T47D (cell line): ENCODE data around the gene SMG1.
A peak's percentile ranks its signal among the peaks of the same experiment; 100 is the strongest.
"Not testable (repeated sequence)": the region's sequence is repeated elsewhere in the genome, so short reads cannot be mapped to it uniquely, and the experiment has no call there.

Experiments
- DNase-seq, 2 experiments: peaks; one replicate each; pipeline versions ENCODE4 v3.0.0 to v3.0.0-alpha.2; 2011 to 2012; ENCODE audit warnings: low read depth in 1 of 2, low spot score in 1 of 2
- JUND ChIP-seq: IDR thresholded peaks from 2 replicates; pipeline ENCODE4 v1.6.1; 2012; ENCODE audit warnings: low read depth
- in situ Hi-C: cut with HindIII; loops from 2 replicates; pipeline ENCODE4 v1.10.0; 2016; ENCODE audit warnings: low sequenced_read_pairs, low pct_unique_long_range_greater_than_20kb

The SMG1 gene

GRCh38 chr16:18925986-18926865 lies at the start of gene SMG1:
Gene SMG1, minus strand, starts transcription at chr16:18926408. Its CDS starts 367 bp downstream, at chr16:18926041.
- peak; percentile 80 to 99 for DNase-seq
- in situ Hi-C loops: not testable (repeated sequence)

GRCh38 chr16:18975109-18975508 lies 48.9 kb upstream of the SMG1 start:
- in situ Hi-C loops: no loop called here
- no peak for DNase-seq
- TF ChIP-seq JUND: no peak

- no peak for TF ChIP-seq JUND
- no peak for DNase-seq
- in situ Hi-C loops: no loop called here
Observed at GRCh38 chr16:18969855-18970240, 43.6 kb upstream of the SMG1 start.

- TF ChIP-seq JUND: no peak
- DNase-seq: peak; percentile 70 to 83
- in situ Hi-C loops: no loop called here
Observed at GRCh38 chr16:18969050-18969854, 43.0 kb upstream of the SMG1 start.

- in situ Hi-C loops: no loop called here
- DNase-seq: no peak
- no peak for TF ChIP-seq JUND
Observed at GRCh38 chr16:18966791-18967190, 40.6 kb upstream of the SMG1 start.

GRCh38 chr16:18965555-18965954 lies 39.3 kb upstream of the SMG1 start:
- in situ Hi-C loops: no loop called here
- no peak for DNase-seq
- TF ChIP-seq JUND: no peak

GRCh38 chr16:18959031-18959505 lies 32.9 kb upstream of the SMG1 start:
- in situ Hi-C loops: no loop called here
- no peak for DNase-seq
- TF ChIP-seq JUND: no peak

GRCh38 chr16:18958621-18959029 lies 32.4 kb upstream of the SMG1 start:
- DNase-seq: no peak
- in situ Hi-C loops: no loop called here
- no peak for TF ChIP-seq JUND

GRCh38 chr16:18956658-18957241 lies 30.5 kb upstream of the SMG1 start:
- DNase-seq, in situ Hi-C loops: not testable (repeated sequence)

GRCh38 chr16:18955874-18956580 lies 29.8 kb upstream of the SMG1 start:
- DNase-seq, in situ Hi-C loops: not testable (repeated sequence)

GRCh38 chr16:18953547-18953946 lies 27.3 kb upstream of the SMG1 start:
- no peak for DNase-seq
- TF ChIP-seq JUND: no peak
- in situ Hi-C loops: no loop called here

- no peak for DNase-seq
- in situ Hi-C loops: no loop called here
- TF ChIP-seq JUND: no peak
Observed at GRCh38 chr16:18950469-18951185, 24.4 kb upstream of the SMG1 start.
